AG04449 (cell line): ENCODE results near the gene NOP16.

Source experiments
- CTCF ChIA-PET: fragments of 350-600 bp; formaldehyde crosslinking; extraction: SDS; loops from one replicate; lab custom pipeline; 2021; ENCODE audit warnings: antibody characterized with exemption; lab: Yijun Ruan, JAX
- POLR2A ChIA-PET: fragments of 400-600, 350-600 bp; formaldehyde crosslinking; extraction: SDS; loops from one replicate; lab custom pipeline; 2020; ENCODE audit warnings: antibody characterized with exemption, inconsistent platforms; lab: Yijun Ruan, JAX
- DNase-seq: peaks from one replicate; pipeline ENCODE4 v3.0.0-alpha.2; 2010; ENCODE audit warnings: low read depth, low spot score
- H3K4me3 ChIP-seq: 2 replicates; pipeline ENCODE4 v1.5.1; 2011; ENCODE audit warnings: low read depth, mild to moderate bottlenecking, control low read depth, low read length
- TF ChIP-seq, protein P1 (sequence below): IDR thresholded peaks from one replicate; pipeline ENCODE4 v1.5.1; 2011; ENCODE audit warnings: mild to moderate bottlenecking, moderate library complexity, low read length, control low read depth, inconsistent platforms; ENCODE audit not compliant: insufficient read depth; ENCODE audit errors: missing control alignments

NOP16 gene

DNA sequence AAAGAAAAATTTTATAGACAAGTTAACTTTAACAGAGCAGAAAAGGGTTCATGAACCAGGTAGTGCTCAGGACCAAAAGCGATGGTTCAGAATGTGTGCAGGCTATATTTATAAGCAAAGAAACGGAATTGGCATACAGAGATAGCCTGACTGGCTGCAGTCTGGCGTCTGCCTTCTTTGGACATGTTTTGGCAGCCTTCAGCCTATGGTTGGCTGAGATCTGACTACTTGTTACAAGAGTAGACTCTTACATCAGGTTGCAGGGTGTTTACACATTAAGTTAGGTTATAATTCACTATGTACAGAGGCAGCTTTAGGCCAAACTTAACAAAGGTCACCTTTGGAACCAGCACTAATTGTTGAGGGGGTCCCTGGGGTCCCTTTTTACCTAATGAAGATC, 7.0 kb downstream of the NOP16 start:
- POLR2A ChIA-PET = interaction anchor here (1.9 kb wide), 1 partner anchor 19 kb away, joined by 5 read pairs; no protein-coding TSS in a partner anchor
- CTCF ChIA-PET = no interaction called here

GRCh38 chr5:176379881-176380280, 8.5 kb downstream of the NOP16 start:
- DNase-seq = no peak
- CTCF ChIA-PET = interaction anchor here (1.0 kb wide), 1 partner anchor 11 kb away, joined by 3 read pairs; no protein-coding TSS in a partner anchor
- no peak overlapping the region for H3K4me3 ChIP-seq
- POLR2A ChIA-PET = no interaction called here
- TF ChIP-seq, protein P1, sequence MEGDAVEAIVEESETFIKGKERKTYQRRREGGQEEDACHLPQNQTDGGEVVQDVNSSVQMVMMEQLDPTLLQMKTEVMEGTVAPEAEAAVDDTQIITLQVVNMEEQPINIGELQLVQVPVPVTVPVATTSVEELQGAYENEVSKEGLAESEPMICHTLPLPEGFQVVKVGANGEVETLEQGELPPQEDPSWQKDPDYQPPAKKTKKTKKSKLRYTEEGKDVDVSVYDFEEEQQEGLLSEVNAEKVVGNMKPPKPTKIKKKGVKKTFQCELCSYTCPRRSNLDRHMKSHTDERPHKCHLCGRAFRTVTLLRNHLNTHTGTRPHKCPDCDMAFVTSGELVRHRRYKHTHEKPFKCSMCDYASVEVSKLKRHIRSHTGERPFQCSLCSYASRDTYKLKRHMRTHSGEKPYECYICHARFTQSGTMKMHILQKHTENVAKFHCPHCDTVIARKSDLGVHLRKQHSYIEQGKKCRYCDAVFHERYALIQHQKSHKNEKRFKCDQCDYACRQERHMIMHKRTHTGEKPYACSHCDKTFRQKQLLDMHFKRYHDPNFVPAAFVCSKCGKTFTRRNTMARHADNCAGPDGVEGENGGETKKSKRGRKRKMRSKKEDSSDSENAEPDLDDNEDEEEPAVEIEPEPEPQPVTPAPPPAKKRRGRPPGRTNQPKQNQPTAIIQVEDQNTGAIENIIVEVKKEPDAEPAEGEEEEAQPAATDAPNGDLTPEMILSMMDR = no peak

More for the DNA sequence above, 7.0 kb downstream of the NOP16 start:
- TF ChIP-seq, protein P1 = no peak
- no peak overlapping the region for H3K4me3 ChIP-seq
- DNase-seq = no peak

DNA sequence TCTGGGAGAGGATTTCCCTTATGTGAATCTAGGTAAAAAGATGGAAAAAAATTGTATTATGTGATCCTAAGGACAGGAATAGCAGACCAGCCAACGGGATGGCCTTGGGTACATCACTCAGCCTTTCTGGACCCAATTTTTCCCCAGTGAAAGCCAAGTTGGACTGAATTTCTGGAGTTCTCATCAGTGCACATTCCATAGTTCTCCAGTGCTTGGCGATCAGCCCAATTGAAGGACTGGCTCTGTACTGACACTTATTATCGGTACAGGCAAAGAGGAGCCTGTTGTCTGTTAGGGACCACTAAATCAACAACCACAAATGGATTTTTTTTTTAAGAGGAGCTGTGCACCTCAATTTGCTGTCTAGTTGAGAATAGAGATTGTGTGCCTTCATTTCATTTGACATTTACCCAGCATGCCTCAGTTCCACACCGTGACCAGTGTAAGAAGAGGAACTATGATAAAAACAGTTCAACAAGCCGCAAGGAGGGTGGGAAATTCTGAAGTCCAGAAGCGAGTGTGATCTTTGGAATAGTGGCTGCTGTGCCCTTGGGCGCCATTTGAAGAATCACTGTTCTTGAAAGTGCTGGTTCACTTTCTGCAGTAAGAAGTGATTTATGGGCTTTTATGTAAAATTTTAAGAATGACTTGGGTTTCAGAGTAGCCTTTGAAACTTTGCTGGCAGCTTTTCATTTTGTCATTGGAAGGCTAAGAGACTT, 15.1 kb downstream of the NOP16 start:
- DNase-seq = no peak
- ChIA-PET POLR2A (no interaction called here), CTCF (no interaction called here)
- TF ChIP-seq, protein P1 = no peak
- H3K4me3 ChIP-seq = no peak overlapping the region

GRCh38 chr5:176371621-176372539, 16.5 kb downstream of the NOP16 start:
- no peak overlapping the region for H3K4me3 ChIP-seq
- CTCF ChIA-PET = no interaction called here
- TF ChIP-seq, protein P1 = no peak
- DNase-seq = no peak
- POLR2A ChIA-PET = no interaction called here

GRCh38 chr5:176369934-176370711, 18.3 kb downstream of the NOP16 start:
- TF ChIP-seq, protein P1 = no peak
- H3K4me3 ChIP-seq = no peak overlapping the region
- DNase-seq = no peak
- CTCF ChIA-PET = no interaction called here
- POLR2A ChIA-PET = no interaction called here
